GM06990 (cell line): ENCODE measurements around the gene TMC1.
"Not testable (repeated sequence)": the region's sequence is repeated elsewhere in the genome, so short reads cannot be mapped to it uniquely, and the experiment has no call there.

Experiments used
- DNase-seq: peaks from one replicate; pipeline ENCODE4 v3.0.0-alpha.2; 2011; ENCODE audit not compliant: insufficient read length; ENCODE audit errors: extremely low read depth
- H3K27me3 ChIP-seq: replicated peaks from 2 replicates; pipeline ENCODE4 v1.6.0; 2011; ENCODE audit warnings: low read length; ENCODE audit not compliant: control insufficient read depth, insufficient read depth
- H3K36me3 ChIP-seq: 2 replicates; pipeline ENCODE4 v1.5.1; 2011; ENCODE audit warnings: low read length; ENCODE audit not compliant: control insufficient read depth, insufficient read depth
- H3K4me3 ChIP-seq: replicated peaks from 2 replicates; pipeline ENCODE4 v1.5.1; 2011; ENCODE audit warnings: low read depth, mild to moderate bottlenecking, control low read depth, low read length
- TF ChIP-seq, protein P1 (sequence below): IDR thresholded peaks from 2 replicates; pipeline ENCODE4 v1.5.1; 2011; ENCODE audit warnings: low read length, control low read depth, mild to moderate bottlenecking, inconsistent platforms; ENCODE audit not compliant: insufficient read depth, poor library complexity, severe bottlenecking

The TMC1 gene

GRCh38 chr9:72521416-72521815, at the start of gene TMC1:
Gene TMC1, plus strand, starts transcription at chr9:72521608. Its CDS starts 127,041 bp downstream, at chr9:72648649.
- DNase-seq, H3K36me3 ChIP-seq, H3K4me3 ChIP-seq, H3K27me3 ChIP-seq: not testable (repeated sequence)

GRCh38 chr9:72473474-72474261, 47.7 kb upstream of the TMC1 start:
- TF ChIP-seq, protein P1, sequence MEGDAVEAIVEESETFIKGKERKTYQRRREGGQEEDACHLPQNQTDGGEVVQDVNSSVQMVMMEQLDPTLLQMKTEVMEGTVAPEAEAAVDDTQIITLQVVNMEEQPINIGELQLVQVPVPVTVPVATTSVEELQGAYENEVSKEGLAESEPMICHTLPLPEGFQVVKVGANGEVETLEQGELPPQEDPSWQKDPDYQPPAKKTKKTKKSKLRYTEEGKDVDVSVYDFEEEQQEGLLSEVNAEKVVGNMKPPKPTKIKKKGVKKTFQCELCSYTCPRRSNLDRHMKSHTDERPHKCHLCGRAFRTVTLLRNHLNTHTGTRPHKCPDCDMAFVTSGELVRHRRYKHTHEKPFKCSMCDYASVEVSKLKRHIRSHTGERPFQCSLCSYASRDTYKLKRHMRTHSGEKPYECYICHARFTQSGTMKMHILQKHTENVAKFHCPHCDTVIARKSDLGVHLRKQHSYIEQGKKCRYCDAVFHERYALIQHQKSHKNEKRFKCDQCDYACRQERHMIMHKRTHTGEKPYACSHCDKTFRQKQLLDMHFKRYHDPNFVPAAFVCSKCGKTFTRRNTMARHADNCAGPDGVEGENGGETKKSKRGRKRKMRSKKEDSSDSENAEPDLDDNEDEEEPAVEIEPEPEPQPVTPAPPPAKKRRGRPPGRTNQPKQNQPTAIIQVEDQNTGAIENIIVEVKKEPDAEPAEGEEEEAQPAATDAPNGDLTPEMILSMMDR: no peak
- H3K27me3 ChIP-seq: no peaks in the 10 kb centered on the region
- H3K36me3 ChIP-seq: no peaks in the 10 kb centered on the region
- no peak overlapping the region for H3K4me3 ChIP-seq
- DNase-seq: peak; percentile 48

DNA sequence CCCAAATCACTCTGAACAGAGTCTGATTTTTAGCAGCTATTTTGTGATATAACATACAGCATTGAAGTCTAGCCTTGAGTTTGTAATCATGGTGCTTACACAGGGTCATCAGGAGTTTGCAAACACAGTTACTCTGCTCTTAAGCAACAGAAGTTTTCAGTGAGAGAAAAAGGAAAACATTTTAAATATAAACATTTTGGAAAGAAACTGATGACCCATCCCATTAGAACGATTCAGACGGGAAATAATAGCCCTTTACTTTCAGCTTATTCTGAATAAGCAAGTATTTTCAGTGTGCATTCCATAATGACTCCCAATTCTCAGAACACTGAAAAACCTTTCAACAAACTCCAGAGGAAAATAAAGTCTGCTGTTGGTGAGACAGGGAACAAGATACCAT, 46.7 kb upstream of the TMC1 start:
- Histone ChIP-seq H3K27me3 (no peaks in the 10 kb centered on the region), H3K4me3 (no peak overlapping the region), H3K36me3 (no peaks in the 10 kb centered on the region)
- TF ChIP-seq, protein P1: no peak
- no peak for DNase-seq

DNA sequence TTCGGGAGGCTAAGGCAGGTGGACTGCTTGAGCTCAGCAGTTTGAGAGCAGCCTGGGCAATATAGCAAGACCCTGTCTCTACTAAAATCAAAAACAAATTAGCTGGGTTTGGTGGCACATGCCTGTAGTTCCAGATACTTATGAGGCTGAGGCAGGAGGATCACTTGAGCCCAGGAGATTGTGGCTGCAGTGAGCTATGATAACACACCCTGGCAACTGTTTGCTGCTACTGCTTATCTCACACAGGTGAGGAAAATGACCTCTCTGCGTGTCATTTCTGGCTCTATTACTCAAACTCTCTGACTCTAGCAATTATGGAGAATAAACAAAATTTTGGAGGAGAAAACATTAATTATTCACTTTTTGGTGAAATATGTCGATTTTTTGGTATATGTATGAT, 45.3 kb upstream of the TMC1 start:
- TF ChIP-seq, protein P1: no peak
- no peak for DNase-seq
- H3K4me3 ChIP-seq: no peak overlapping the region
- H3K36me3 ChIP-seq: no peaks in the 10 kb centered on the region
- no peaks in the 10 kb centered on the region for H3K27me3 ChIP-seq

DNA sequence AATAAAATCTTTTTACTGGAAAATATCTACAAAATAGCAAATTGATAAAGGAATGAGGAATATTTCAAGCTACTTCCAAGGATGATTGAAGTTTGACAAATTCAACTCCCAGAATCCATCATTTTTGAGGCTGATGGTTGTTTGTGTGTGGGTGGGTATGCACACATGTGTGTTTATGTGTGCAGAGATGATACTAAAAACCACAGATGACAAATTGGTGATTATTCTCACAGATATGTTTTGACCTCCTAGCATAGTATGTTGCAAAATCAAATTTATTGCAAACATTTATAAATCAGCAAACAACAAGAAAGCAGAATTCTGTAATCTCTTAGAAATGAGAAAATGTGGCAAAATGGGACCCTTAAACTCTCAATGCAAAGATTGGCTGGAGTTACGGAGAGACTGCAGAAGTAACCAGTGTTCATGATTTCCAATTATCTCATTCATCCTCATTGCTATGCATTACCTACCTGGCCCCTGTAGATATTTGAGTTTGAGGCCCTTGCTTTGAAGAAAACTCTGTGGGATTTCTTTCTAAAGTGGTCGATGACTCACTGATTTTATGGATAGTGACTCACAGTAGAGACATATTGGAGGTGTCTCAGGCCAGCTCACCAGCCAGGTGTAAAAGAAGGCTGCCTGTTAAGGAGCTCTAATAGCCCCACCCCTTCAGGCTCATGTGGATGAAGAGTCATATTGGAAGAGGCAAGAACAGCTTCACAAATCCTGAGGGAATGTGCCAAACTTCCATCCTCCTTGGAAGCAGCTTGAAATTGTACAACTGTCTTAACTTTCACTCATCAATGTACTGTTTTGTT, 44.6 kb upstream of the TMC1 start:
- TF ChIP-seq, protein P1: no peak
- H3K4me3 ChIP-seq: no peak overlapping the region
- DNase-seq: no peak

DNA sequence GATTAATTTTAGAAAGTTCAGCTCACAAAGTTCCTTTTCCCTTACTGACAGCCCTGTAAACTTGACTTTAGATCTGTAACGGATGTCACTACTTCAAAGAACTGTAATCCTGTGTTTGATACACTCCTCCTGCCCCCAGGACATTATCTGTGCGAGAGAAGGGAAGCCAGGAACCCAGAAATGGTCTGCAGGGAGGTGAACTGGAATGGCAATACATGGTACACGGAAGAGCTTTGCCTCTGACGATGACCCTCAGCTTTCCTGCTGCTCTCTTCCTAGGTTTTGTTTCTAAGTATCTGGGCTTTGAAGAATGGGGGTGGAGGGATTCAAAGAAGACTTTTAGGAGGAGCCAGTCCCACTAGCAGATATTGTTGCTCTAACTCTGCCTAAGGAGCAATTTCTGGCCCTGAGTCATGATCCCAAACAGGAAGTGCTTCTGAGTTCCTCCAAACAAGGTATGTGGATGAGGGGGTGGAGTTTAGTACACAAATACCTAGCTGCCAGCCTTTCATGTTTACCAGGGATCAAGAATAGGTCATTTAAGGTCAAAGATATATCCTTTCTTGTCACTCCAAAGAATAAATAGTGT, 43.4 kb upstream of the TMC1 start:
- Histone ChIP-seq H3K27me3 (no peaks in the 10 kb centered on the region), H3K36me3 (no peaks in the 10 kb centered on the region), H3K4me3 (no peak overlapping the region)
- no peak for DNase-seq
- TF ChIP-seq, protein P1: no peak

More for the DNA sequence above, 44.6 kb upstream of the TMC1 start:
- no peaks in the 10 kb centered on the region for H3K36me3 ChIP-seq
- H3K27me3 ChIP-seq: no peaks in the 10 kb centered on the region
